ENCODE results near the gene HSD11B1L.

DNA sequence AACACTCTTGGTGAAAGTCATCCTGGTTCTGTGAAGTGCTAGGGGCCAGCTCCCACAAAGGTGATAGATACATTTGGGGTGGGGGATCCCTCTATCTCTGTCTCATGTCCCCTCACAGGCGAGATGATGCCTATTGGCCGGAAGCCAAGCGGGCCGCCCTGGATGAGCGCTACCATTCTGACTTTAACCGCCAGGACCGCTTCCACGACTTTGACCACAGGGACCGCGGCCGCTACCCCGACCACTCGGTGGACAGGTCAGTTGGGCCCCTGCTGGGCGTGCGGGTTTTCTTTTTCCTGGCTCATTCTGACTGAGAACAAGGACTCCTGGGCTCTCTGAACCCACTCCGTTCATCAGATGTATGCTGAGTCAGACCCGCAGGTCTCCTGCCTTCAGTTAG is 16.9 kb upstream of the HSD11B1L start:
- no peak for TF ChIP-seq POLR2A (IDR thresholded peaks at IDR 0.05)
- TF ChIP-seq, protein P1, sequence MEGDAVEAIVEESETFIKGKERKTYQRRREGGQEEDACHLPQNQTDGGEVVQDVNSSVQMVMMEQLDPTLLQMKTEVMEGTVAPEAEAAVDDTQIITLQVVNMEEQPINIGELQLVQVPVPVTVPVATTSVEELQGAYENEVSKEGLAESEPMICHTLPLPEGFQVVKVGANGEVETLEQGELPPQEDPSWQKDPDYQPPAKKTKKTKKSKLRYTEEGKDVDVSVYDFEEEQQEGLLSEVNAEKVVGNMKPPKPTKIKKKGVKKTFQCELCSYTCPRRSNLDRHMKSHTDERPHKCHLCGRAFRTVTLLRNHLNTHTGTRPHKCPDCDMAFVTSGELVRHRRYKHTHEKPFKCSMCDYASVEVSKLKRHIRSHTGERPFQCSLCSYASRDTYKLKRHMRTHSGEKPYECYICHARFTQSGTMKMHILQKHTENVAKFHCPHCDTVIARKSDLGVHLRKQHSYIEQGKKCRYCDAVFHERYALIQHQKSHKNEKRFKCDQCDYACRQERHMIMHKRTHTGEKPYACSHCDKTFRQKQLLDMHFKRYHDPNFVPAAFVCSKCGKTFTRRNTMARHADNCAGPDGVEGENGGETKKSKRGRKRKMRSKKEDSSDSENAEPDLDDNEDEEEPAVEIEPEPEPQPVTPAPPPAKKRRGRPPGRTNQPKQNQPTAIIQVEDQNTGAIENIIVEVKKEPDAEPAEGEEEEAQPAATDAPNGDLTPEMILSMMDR (IDR thresholded peaks at IDR 0.05): no peak
- no peak for TF ChIP-seq EP300 (IDR thresholded peaks at IDR 0.05)

Data from tibial nerve (tissue), 4 donors.